ENCODE results near the gene ATP10B. TPM values are rescaled to one million over a fixed set of nuclear protein-coding genes. Genes with fewer than 3 reads are reported as not detected.

The ATP10B gene
- total and polyA plus RNA-seq, 10 of the 15 experiments (the other 5 are each of a cell fraction or from before 2014, with no cell fraction given) = not detected

DNA sequence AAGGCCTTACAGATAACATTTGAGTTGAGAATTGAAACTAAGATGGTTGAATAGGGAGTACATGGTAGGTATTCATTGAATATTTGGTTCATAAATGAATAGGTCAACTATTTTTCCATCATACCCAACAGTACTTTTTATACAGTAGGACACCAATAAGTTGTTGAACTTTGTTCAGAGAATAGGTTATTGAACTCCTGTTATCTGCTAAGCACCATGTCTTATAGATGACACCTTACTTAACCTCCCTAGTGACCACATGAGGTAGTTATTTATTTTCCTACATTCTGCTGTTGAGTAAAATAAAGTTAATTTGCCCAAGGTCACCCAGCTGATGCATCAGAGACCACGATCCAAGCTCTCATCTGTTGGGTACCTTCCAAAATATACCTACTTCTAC is 49.6 kb upstream of the ATP10B start:
- ChIA-PET POLR2A (no interaction called here), CTCF (no interaction called here), SMC1A (ENCODE audit: uncharacterized antibody, unreplicated experiment) (no interaction called here), RAD21 (ENCODE audit: unreplicated experiment) (no interaction called here)
- no peak for DNase-seq (ENCODE audit: low read depth, low spot score)
- 0% methylated on average over 1 of the region's 1 CpG for WGBS (ENCODE audit: insufficient coverage, insufficient replicate concordance, low lambda C conversion rate, missing lambda C conversion rate)
- intact Hi-C loops (cut with micrococcal nuclease; ENCODE audit: unreplicated experiment) (no loop called here), in situ Hi-C loops (cut with MboI) (no loop called here)
- H3K9me3 ChIP-seq (replicated peaks; ENCODE audit: control insufficient read depth, insufficient read depth, low read length) = no peaks in the 10 kb centered on the region
- no peak overlapping the region for H2AFZ ChIP-seq (ENCODE audit: control insufficient read depth, low read depth, low read length)
- no peak for FAIRE-seq
- ATAC-seq = no peak
- no peak overlapping the region for H3K4me2 ChIP-seq (ENCODE audit: control insufficient read depth, insufficient read depth)
- BruUV-seq (replicated peaks) = no TSS peak
- H3K4me3 ChIP-seq = no peak overlapping the region
- H4K20me1 ChIP-seq (ENCODE audit: control insufficient read depth, insufficient read depth) = no peaks in the 10 kb centered on the region
- no peak overlapping the region for H3K9ac ChIP-seq (ENCODE audit: control insufficient read depth, insufficient read depth, low read length)
- H3K4me1 ChIP-seq (ENCODE audit: control insufficient read depth, insufficient read depth, low read length) = no peaks in the 10 kb centered on the region
- no peaks in the 10 kb centered on the region for H3K27me3 ChIP-seq (replicated peaks in 1 of 2; ENCODE audit: control insufficient read depth in 2 of 2, insufficient read depth in 2 of 2, low read length in 1 of 2)
- no peak for TF ChIP-seq MTA2 (IDR thresholded peaks at IDR 0.05; ENCODE audit: low read depth)
- TF ChIP-seq CREB1 (IDR thresholded peaks at IDR 0.05; ENCODE audit: low read depth) = no peak
- no peaks in the 10 kb centered on the region for H3K36me3 ChIP-seq (ENCODE audit: control insufficient read depth in 2 of 2, insufficient read depth in 2 of 2, low read length in 1 of 2)
- H3K79me2 ChIP-seq (ENCODE audit: control insufficient read depth, insufficient read depth, low read length) = no peaks in the 10 kb centered on the region
- no peak overlapping the region for H3K27ac ChIP-seq (ENCODE audit: control insufficient read depth, insufficient read depth)

DNA sequence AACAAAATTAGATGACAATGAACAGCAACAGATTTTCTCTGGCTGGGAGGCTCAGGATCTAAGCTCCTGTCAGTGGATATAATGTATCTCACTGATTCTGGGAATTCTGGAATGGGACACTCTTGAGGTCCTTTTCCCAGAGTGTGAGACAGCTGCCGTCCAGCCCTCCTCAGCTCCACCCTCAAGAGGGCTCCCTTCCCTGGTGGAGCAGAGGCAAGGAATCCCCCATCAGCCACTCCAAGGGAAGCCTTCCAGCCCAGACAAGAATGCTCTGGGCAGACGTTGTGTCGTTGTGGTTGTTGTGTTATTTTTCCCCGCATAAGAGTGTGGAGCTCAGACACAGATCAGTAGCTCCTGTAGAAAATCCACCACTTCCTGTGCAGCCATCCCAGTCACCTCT is 47.7 kb upstream of the ATP10B start:
- ChIA-PET POLR2A (no interaction called here), RAD21 (ENCODE audit: unreplicated experiment) (no interaction called here), CTCF (no interaction called here), SMC1A (ENCODE audit: uncharacterized antibody, unreplicated experiment) (no interaction called here)
- DNase-seq (ENCODE audit: low read depth, low spot score) = no peak
- Histone ChIP-seq H3K27me3 (replicated peaks in 1 of 2; ENCODE audit: control insufficient read depth in 2 of 2, insufficient read depth in 2 of 2, low read length in 1 of 2) (no peaks in the 10 kb centered on the region), H3K9me3 (replicated peaks; ENCODE audit: control insufficient read depth, insufficient read depth, low read length) (no peaks in the 10 kb centered on the region), H2AFZ (ENCODE audit: control insufficient read depth, low read depth, low read length) (no peak overlapping the region), H3K36me3 (ENCODE audit: control insufficient read depth in 2 of 2, insufficient read depth in 2 of 2, low read length in 1 of 2) (no peaks in the 10 kb centered on the region), H3K9ac (ENCODE audit: control insufficient read depth, insufficient read depth, low read length) (no peak overlapping the region), H3K4me2 (ENCODE audit: control insufficient read depth, insufficient read depth) (no peak overlapping the region), H4K20me1 (ENCODE audit: control insufficient read depth, insufficient read depth) (no peaks in the 10 kb centered on the region), H3K27ac (ENCODE audit: control insufficient read depth, insufficient read depth) (no peak overlapping the region), H3K79me2 (ENCODE audit: control insufficient read depth, insufficient read depth, low read length) (no peaks in the 10 kb centered on the region), H3K4me3 (no peak overlapping the region), H3K4me1 (ENCODE audit: control insufficient read depth, insufficient read depth, low read length) (no peaks in the 10 kb centered on the region)
- FAIRE-seq = no peak
- in situ Hi-C loops (cut with MboI) (no loop called here), intact Hi-C loops (cut with micrococcal nuclease; ENCODE audit: unreplicated experiment) (no loop called here)
- BruUV-seq (replicated peaks) = no TSS peak
- 37% methylated on average over 4 of the region's 4 CpGs for WGBS (ENCODE audit: insufficient coverage, insufficient replicate concordance, low lambda C conversion rate, missing lambda C conversion rate)
- no peak for ATAC-seq
- no peak for TF ChIP-seq HDGF (IDR thresholded peaks at IDR 0.05)
- no peak for TF ChIP-seq EED (IDR thresholded peaks at IDR 0.05; ENCODE audit: low read depth)
- TF ChIP-seq, protein P1, sequence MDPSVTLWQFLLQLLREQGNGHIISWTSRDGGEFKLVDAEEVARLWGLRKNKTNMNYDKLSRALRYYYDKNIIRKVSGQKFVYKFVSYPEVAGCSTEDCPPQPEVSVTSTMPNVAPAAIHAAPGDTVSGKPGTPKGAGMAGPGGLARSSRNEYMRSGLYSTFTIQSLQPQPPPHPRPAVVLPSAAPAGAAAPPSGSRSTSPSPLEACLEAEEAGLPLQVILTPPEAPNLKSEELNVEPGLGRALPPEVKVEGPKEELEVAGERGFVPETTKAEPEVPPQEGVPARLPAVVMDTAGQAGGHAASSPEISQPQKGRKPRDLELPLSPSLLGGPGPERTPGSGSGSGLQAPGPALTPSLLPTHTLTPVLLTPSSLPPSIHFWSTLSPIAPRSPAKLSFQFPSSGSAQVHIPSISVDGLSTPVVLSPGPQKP (IDR thresholded peaks at IDR 0.05; ENCODE audit: low read depth, low read length) = no peak
- no peak for TF ChIP-seq DPF2 (IDR thresholded peaks at IDR 0.05)
- TF ChIP-seq ZNF217 (IDR thresholded peaks at IDR 0.05) = no peak
- TF ChIP-seq, protein P2, sequence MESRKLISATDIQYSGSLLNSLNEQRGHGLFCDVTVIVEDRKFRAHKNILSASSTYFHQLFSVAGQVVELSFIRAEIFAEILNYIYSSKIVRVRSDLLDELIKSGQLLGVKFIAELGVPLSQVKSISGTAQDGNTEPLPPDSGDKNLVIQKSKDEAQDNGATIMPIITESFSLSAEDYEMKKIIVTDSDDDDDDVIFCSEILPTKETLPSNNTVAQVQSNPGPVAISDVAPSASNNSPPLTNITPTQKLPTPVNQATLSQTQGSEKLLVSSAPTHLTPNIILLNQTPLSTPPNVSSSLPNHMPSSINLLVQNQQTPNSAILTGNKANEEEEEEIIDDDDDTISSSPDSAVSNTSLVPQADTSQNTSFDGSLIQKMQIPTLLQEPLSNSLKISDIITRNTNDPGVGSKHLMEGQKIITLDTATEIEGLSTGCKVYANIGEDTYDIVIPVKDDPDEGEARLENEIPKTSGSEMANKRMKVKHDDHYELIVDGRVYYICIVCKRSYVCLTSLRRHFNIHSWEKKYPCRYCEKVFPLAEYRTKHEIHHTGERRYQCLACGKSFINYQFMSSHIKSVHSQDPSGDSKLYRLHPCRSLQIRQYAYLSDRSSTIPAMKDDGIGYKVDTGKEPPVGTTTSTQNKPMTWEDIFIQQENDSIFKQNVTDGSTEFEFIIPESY (IDR thresholded peaks at IDR 0.05) = no peak
- TF ChIP-seq, protein P3, sequence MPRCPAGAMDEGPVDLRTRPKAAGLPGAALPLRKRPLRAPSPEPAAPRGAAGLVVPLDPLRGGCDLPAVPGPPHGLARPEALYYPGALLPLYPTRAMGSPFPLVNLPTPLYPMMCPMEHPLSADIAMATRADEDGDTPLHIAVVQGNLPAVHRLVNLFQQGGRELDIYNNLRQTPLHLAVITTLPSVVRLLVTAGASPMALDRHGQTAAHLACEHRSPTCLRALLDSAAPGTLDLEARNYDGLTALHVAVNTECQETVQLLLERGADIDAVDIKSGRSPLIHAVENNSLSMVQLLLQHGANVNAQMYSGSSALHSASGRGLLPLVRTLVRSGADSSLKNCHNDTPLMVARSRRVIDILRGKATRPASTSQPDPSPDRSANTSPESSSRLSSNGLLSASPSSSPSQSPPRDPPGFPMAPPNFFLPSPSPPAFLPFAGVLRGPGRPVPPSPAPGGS (IDR thresholded peaks at IDR 0.05; ENCODE audit: borderline replicate concordance, insufficient read depth, low read depth, low read length, poor library complexity, severe bottlenecking) = no peak
- TF ChIP-seq HDAC2 (IDR thresholded peaks at IDR 0.05) = no peak
- no peak for TF ChIP-seq IKZF1 (conservative IDR thresholded peaks at IDR 0.05)
- no peak for TF ChIP-seq CBX5 (IDR thresholded peaks at IDR 0.05; ENCODE audit: low read depth)

Data from GM12878 (cell line).